HUES48 (cell line): ENCODE measurements around the gene BFAR.
"Not testable (repeated sequence)": the region's sequence is repeated elsewhere in the genome, so short reads cannot be mapped to it uniquely, and the experiment has no call there.

ENCODE experiments used
- H3K27ac ChIP-seq: one replicate; pipeline ENCODE4 v1.7.0; 2013; ENCODE audit warnings: low read depth, low read length, inconsistent platforms
- H3K27me3 ChIP-seq: 2 replicates; pipeline ENCODE4 v1.6.1; 2013; ENCODE audit warnings: mild to moderate bottlenecking, low read length; ENCODE audit not compliant: control insufficient read depth, insufficient read depth
- H3K36me3 ChIP-seq: 2 replicates; pipeline ENCODE4 v1.6.1; 2013; ENCODE audit warnings: low read length; ENCODE audit not compliant: control insufficient read depth, insufficient read depth
- H3K4me1 ChIP-seq: 2 replicates; pipeline ENCODE4 v1.6.1; 2013; ENCODE audit warnings: mild to moderate bottlenecking, low read length; ENCODE audit not compliant: control insufficient read depth, insufficient read depth
- H3K4me3 ChIP-seq: 2 replicates; pipeline ENCODE4 v1.5.1; 2013; ENCODE audit warnings: mild to moderate bottlenecking, low read depth, low read length
- H3K9ac ChIP-seq: 2 replicates; pipeline ENCODE4 v1.6.1; 2013; ENCODE audit warnings: mild to moderate bottlenecking, low read depth, low read length, moderate library complexity
- H3K9me3 ChIP-seq: 2 replicates; pipeline ENCODE4 v1.6.1; 2013; ENCODE audit warnings: low read length; ENCODE audit not compliant: control insufficient read depth, insufficient read depth

The BFAR gene

DNA sequence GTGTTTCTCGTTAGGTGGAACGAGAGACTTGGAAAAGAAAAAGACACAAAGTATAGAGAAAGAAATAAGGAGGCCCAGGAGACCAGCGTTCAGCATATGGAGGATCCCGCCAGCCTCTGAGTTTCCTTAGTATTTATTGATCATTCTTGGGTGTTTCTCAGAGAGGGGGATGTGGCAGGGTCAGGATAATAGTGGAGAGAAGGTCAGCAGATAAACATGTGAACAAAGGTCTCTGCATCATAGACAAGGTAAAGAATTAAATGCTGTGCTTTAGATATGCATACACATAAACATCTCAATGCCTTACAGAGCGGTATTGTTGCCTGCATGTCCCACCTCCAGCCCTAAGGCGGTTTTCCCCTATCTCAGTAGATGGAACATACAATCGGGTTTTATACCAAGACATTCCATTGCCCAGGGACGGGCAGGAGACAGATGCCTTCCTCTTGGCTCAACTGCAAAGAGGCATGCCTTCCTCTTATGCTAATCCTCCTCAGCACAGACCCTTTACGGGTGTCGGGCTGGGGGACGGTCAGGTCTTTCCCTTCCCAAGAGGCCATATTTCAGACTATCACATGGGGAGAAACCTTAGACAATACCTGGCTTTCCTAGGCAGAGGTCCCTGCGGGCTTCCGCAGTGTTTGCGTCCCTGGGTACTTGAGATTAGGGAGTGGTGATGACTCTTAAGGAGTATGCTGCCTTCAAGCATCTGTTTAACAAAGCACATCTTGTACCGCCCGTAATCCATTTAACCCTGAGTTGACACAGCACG, 3.6 kb downstream of the BFAR start:
- peak overlapping the region; percentile 91 for H3K4me3 ChIP-seq
- not testable (repeated sequence) for H3K27me3 ChIP-seq, H3K9me3 ChIP-seq
- H3K9ac ChIP-seq = peak overlapping the region; percentile 83
- H3K4me1 ChIP-seq = peaks cover 39% of the 10 kb centered on the region
- H3K36me3 ChIP-seq = peaks cover 32% of the 10 kb centered on the region
- peak overlapping the region; percentile 99 for H3K27ac ChIP-seq

DNA sequence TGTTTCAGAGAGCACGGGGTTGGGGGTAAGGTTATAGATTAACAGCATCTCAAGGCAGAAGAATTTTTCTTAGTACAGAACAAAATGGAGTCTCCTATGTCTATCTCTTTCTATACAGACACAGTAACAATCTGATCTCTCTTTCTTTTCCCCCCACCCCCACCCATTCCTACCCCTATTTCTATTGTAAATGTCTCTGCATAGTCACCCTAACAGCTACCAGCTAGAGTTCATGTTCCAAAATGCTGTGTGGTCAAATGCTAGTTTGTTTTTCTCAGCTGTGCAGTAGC, 4.1 kb downstream of the BFAR start:
- H3K27me3 ChIP-seq, H3K9me3 ChIP-seq: not testable (repeated sequence)
- H3K4me1 ChIP-seq = peaks cover 38% of the 10 kb centered on the region
- H3K4me3 ChIP-seq = peak overlapping the region; percentile 50
- H3K27ac ChIP-seq = peak overlapping the region; percentile 99
- H3K9ac ChIP-seq = peak overlapping the region; percentile 44
- H3K36me3 ChIP-seq = peaks cover 32% of the 10 kb centered on the region

DNA sequence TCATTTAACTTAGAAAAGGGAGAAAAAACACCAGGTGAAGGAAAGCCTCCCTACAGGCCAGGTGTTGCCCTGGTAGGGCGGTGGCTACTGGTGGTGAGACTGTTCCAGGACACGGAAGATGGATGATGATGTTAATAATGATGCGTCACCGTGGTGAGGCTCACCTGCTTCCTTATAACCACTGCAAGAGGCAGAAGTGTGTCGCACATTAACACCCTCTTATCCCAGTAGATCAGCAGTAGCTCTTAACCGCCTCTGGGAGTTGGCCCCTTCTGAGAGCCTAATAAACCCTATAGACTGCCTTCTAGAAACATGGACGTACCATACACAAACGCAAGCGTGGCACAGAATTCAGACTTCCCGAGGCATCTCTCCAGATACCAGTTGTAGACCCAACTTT, 7.8 kb downstream of the BFAR start:
- no peak overlapping the region for H3K4me3 ChIP-seq
- H3K36me3 ChIP-seq = peaks cover 42% of the 10 kb centered on the region
- peak overlapping the region; percentile 33 for H3K27ac ChIP-seq

DNA sequence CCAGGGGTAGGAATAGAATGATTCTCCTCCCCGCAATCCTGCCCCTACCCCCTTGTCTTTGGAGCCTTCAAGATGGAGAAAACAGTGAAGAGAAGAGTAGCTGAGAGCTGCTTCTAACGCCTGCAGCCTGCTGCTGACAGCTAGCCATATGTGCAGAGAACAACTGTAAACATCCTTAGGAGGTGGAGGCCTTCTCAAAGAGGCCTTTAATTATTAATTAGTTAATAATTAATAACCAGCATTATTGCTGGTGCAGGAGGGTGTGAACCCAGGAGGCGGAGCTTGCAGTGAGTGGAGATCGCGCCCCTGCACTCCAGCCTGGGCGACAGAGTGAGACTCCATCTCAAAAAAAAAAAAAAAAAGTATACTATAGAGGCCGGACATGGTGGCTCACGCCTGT, 8.5 kb downstream of the BFAR start:
- H3K27ac ChIP-seq = peak overlapping the region; percentile 33
- peaks cover 49% of the 10 kb centered on the region for H3K36me3 ChIP-seq
- H3K9ac ChIP-seq = no peak overlapping the region
- no peaks in the 10 kb centered on the region for H3K27me3 ChIP-seq
- no peak overlapping the region for H3K4me3 ChIP-seq
- no peaks in the 10 kb centered on the region for H3K9me3 ChIP-seq
- peaks cover 20% of the 10 kb centered on the region for H3K4me1 ChIP-seq

More for the DNA sequence above, 7.8 kb downstream of the BFAR start:
- Histone ChIP-seq H3K9me3 (no peaks in the 10 kb centered on the region), H3K9ac (no peak overlapping the region), H3K4me1 (peaks cover 25% of the 10 kb centered on the region), H3K27me3 (no peaks in the 10 kb centered on the region)

GRCh38 chr16:14641926-14642325, 9.2 kb downstream of the BFAR start:
- Histone ChIP-seq H3K27me3 (no peaks in the 10 kb centered on the region), H3K27ac (no peak overlapping the region), H3K9me3 (no peaks in the 10 kb centered on the region), H3K9ac (no peak overlapping the region), H3K36me3 (peaks cover 55% of the 10 kb centered on the region), H3K4me1 (peaks cover 17% of the 10 kb centered on the region), H3K4me3 (no peak overlapping the region)

DNA sequence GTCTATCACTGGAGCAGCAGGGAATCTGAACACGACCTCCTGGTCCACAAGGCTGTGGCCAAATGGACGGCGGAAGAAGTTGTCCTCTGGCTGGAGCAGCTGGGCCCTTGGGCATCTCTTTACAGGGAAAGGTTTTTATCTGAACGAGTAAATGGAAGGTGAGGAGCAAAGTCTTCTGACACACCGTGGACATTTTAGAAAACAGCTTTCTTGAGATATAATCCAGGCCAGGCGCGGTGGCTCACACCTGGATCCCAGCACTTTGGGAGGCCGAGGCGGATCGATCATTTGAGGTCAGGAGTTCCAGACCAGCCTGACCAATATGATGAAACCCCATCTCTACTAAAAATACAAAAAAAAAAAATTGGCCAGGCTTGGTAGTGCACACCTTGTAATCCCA, 17.1 kb downstream of the BFAR start:
- no peaks in the 10 kb centered on the region for H3K9me3 ChIP-seq
- peaks cover 85% of the 10 kb centered on the region for H3K36me3 ChIP-seq
- no peaks in the 10 kb centered on the region for H3K27me3 ChIP-seq
- no peak overlapping the region for H3K9ac ChIP-seq
- H3K4me1 ChIP-seq = no peaks in the 10 kb centered on the region
- no peak overlapping the region for H3K4me3 ChIP-seq
- no peak overlapping the region for H3K27ac ChIP-seq

DNA sequence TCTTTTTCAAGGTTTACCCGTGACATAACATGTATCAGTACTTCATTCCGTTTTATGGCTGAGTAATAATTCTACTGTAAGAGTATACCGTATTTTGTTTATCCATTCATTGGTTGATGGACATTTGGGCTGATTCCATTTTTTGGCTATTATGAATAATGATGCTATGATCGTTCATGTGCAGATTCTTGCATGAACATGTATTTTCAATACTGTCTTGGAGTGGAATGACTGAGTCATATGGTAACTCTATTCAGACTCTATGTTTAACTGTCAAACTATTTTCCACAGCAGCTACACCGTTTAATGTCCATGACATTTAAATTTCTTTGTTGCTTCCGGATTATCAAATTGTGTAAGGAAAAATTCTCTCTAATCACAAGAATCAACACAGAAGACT, 17.9 kb downstream of the BFAR start:
- H3K9me3 ChIP-seq = no peaks in the 10 kb centered on the region
- no peak overlapping the region for H3K9ac ChIP-seq
- H3K27ac ChIP-seq = no peak overlapping the region
- H3K4me3 ChIP-seq = no peak overlapping the region
- peaks cover 84% of the 10 kb centered on the region for H3K36me3 ChIP-seq
- H3K4me1 ChIP-seq = no peaks in the 10 kb centered on the region
- no peaks in the 10 kb centered on the region for H3K27me3 ChIP-seq

- no peak overlapping the region for H3K9ac ChIP-seq
- H3K27ac ChIP-seq = no peak overlapping the region
- H3K27me3 ChIP-seq = no peaks in the 10 kb centered on the region
- no peaks in the 10 kb centered on the region for H3K9me3 ChIP-seq
- no peak overlapping the region for H3K4me3 ChIP-seq
- no peaks in the 10 kb centered on the region for H3K4me1 ChIP-seq
- H3K36me3 ChIP-seq = peaks cover 84% of the 10 kb centered on the region
Observed at GRCh38 chr16:14652726-14653125, 20.0 kb downstream of the BFAR start.

GRCh38 chr16:14658063-14658462, 25.3 kb downstream of the BFAR start:
- no peaks in the 10 kb centered on the region for H3K9me3 ChIP-seq
- no peaks in the 10 kb centered on the region for H3K4me1 ChIP-seq
- no peak overlapping the region for H3K4me3 ChIP-seq
- no peak overlapping the region for H3K9ac ChIP-seq
- no peaks in the 10 kb centered on the region for H3K27me3 ChIP-seq
- H3K27ac ChIP-seq = no peak overlapping the region
- peaks cover 80% of the 10 kb centered on the region for H3K36me3 ChIP-seq

GRCh38 chr16:14667347-14668266, 34.9 kb downstream of the BFAR start:
- Histone ChIP-seq H3K4me3 (no peak overlapping the region), H3K9me3 (no peaks in the 10 kb centered on the region), H3K4me1 (no peaks in the 10 kb centered on the region), H3K27ac (no peak overlapping the region), H3K27me3 (no peaks in the 10 kb centered on the region), H3K9ac (no peak overlapping the region), H3K36me3 (peaks cover 62% of the 10 kb centered on the region)

- Histone ChIP-seq H3K27ac (no peak overlapping the region), H3K9ac (no peak overlapping the region), H3K36me3 (peaks cover 52% of the 10 kb centered on the region), H3K4me3 (no peak overlapping the region), H3K4me1 (no peaks in the 10 kb centered on the region), H3K27me3 (no peaks in the 10 kb centered on the region), H3K9me3 (no peaks in the 10 kb centered on the region)
Observed at GRCh38 chr16:14668556-14669223, 35.9 kb downstream of the BFAR start.
